ENCODE results near the gene PIGS.

The PIGS gene

DNA sequence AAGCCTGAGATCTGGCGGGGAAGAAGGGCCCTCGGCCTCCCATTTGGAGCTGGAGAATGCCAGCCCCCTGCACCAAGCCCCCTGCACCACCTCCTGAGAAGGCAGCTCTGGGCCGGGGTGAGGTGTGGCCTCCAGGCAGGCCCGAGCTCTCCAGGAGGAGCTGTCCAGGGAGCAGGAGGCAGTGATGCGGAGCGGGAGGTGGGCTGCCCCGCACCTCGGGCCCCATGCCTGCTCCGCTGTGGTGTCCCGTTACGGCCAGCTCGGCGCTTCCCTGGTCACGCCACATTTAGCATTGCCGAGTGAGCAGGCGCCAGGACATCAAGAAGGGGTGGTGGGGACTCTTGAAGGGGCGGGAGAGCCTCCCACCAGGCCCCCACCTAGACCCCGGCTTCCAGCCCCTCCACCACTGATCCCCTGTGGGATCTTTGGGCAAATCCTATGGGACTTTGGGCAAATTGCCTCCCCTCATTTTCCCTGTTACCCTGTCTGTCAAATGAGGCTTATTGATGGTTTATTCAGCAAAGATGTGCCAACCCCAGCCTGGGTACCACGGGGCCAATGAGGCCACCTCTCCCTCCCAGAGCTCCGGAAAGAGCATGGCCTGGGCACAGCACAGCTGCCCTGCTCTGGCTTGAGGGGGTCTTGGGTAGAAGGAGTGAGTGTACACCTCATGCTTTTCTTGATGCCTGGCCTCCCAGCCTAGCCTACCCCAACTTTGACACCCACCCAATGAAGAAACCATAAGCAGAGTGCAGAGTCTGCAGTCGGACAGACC lies 49.8 kb downstream of the PIGS start:
- no peak for DNase-seq (ENCODE audit: low read depth)
- TF ChIP-seq, protein P1, sequence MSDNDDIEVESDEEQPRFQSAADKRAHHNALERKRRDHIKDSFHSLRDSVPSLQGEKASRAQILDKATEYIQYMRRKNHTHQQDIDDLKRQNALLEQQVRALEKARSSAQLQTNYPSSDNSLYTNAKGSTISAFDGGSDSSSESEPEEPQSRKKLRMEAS (IDR thresholded peaks at IDR 0.05; ENCODE audit: low read depth, low read length): no peak
- no peak for TF ChIP-seq MYC (IDR thresholded peaks at IDR 0.05; ENCODE audit: low read depth, low read length)
- TF ChIP-seq, protein P2, sequence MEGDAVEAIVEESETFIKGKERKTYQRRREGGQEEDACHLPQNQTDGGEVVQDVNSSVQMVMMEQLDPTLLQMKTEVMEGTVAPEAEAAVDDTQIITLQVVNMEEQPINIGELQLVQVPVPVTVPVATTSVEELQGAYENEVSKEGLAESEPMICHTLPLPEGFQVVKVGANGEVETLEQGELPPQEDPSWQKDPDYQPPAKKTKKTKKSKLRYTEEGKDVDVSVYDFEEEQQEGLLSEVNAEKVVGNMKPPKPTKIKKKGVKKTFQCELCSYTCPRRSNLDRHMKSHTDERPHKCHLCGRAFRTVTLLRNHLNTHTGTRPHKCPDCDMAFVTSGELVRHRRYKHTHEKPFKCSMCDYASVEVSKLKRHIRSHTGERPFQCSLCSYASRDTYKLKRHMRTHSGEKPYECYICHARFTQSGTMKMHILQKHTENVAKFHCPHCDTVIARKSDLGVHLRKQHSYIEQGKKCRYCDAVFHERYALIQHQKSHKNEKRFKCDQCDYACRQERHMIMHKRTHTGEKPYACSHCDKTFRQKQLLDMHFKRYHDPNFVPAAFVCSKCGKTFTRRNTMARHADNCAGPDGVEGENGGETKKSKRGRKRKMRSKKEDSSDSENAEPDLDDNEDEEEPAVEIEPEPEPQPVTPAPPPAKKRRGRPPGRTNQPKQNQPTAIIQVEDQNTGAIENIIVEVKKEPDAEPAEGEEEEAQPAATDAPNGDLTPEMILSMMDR (IDR thresholded peaks at IDR 0.05; ENCODE audit: low read depth, low read length): no peak
- TF ChIP-seq POLR2A (IDR thresholded peaks at IDR 0.05; ENCODE audit: extremely low read depth, insufficient read length): no peak
- H3K4me3 ChIP-seq (ENCODE audit: low read depth, low read length): no peak overlapping the region

GRCh38 chr17:28520687-28521086 lies 50.6 kb downstream of the PIGS start:
- no peak overlapping the region for H3K4me3 ChIP-seq (ENCODE audit: low read depth, low read length)
- DNase-seq (ENCODE audit: low read depth): no peak
- TF ChIP-seq, protein P2 (IDR thresholded peaks at IDR 0.05; ENCODE audit: low read depth, low read length): no peak
- TF ChIP-seq POLR2A (IDR thresholded peaks at IDR 0.05; ENCODE audit: extremely low read depth, insufficient read length) (no peak), MYC (IDR thresholded peaks at IDR 0.05; ENCODE audit: low read depth, low read length) (no peak)
- TF ChIP-seq, protein P1 (IDR thresholded peaks at IDR 0.05; ENCODE audit: low read depth, low read length): no peak

GRCh38 chr17:28519236-28519635 lies 52.1 kb downstream of the PIGS start:
- TF ChIP-seq, protein P1 (IDR thresholded peaks at IDR 0.05; ENCODE audit: low read depth, low read length): no peak
- TF ChIP-seq, protein P2 (IDR thresholded peaks at IDR 0.05; ENCODE audit: low read depth, low read length): no peak
- TF ChIP-seq MYC (IDR thresholded peaks at IDR 0.05; ENCODE audit: low read depth, low read length) (no peak), POLR2A (IDR thresholded peaks at IDR 0.05; ENCODE audit: extremely low read depth, insufficient read length) (no peak)
- no peak overlapping the region for H3K4me3 ChIP-seq (ENCODE audit: low read depth, low read length)
- no peak for DNase-seq (ENCODE audit: low read depth)

DNA sequence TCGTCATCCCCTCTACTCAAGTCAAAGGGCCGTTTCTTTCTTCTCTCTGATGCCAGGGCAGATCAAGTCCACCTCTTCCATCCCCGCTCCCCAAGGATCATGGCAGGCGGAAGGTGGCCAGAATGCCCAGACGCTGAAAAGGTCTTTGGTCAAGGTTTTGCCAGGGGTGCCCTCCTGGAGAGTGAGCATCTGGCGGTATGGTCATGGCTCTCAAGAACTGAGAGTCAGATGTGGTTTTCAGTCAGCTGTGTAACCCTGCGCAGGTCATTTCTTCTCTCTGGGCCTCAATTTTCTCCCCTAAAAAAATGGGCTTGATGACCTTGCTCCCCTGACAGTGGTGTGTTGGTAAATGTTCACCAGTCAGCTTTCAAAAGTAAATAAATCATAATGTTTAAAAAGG lies 52.7 kb downstream of the PIGS start:
- no peak for DNase-seq (ENCODE audit: low read depth)
- no peak overlapping the region for H3K4me3 ChIP-seq (ENCODE audit: low read depth, low read length)
- TF ChIP-seq, protein P1 (IDR thresholded peaks at IDR 0.05; ENCODE audit: low read depth, low read length): no peak
- TF ChIP-seq POLR2A (IDR thresholded peaks at IDR 0.05; ENCODE audit: extremely low read depth, insufficient read length) (no peak), MYC (IDR thresholded peaks at IDR 0.05; ENCODE audit: low read depth, low read length) (no peak)
- TF ChIP-seq, protein P2 (IDR thresholded peaks at IDR 0.05; ENCODE audit: low read depth, low read length): no peak

DNA sequence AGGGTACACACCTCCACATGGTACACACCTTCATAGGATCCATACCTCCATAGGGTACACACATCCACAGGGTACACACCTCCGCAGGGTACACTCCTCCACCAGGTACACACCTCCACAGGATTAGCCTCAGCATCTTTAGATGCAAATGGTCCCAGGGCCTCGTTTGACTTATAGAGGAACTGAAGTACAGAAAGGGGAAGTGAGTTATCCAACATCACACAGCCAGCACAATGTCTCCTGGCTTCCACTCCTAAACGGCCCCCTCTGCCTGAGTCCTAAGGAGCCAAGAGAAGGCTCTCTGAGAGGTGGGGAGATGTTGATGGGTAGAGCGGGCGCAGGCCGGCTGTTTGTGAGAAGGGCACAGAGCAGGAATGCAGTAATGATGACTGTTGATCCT lies 53.2 kb downstream of the PIGS start:
- DNase-seq (ENCODE audit: low read depth): peak; percentile 47
- H3K4me3 ChIP-seq (ENCODE audit: low read depth, low read length): no peak overlapping the region
- TF ChIP-seq POLR2A (IDR thresholded peaks at IDR 0.05; ENCODE audit: extremely low read depth, insufficient read length): no peak
- no peak for TF ChIP-seq MYC (IDR thresholded peaks at IDR 0.05; ENCODE audit: low read depth, low read length)
- TF ChIP-seq, protein P2 (IDR thresholded peaks at IDR 0.05; ENCODE audit: low read depth, low read length): no peak
- TF ChIP-seq, protein P1 (IDR thresholded peaks at IDR 0.05; ENCODE audit: low read depth, low read length): no peak

All from NB4 (cell line).